Measurements from ENCODE around the gene TSPOAP1.

- TF ChIP-seq TCF7 (IDR thresholded peaks at IDR 0.05; ENCODE audit: borderline replicate concordance) (no peak), POLR2A (IDR thresholded peaks at IDR 0.05; ENCODE audit: low read depth, low read length) (no peak), USF2 (IDR thresholded peaks at IDR 0.05; ENCODE audit: borderline replicate concordance, low read depth, low read length) (no peak), BHLHE40 (IDR thresholded peaks at IDR 0.05; ENCODE audit: borderline replicate concordance in 1 of 2, low read depth in 2 of 2, low read length in 1 of 2) (no peak), CTCF (IDR thresholded peaks at IDR 0.05 in 2 of 3, conservative IDR thresholded peaks at IDR 0.05 in 1 of 3; ENCODE audit: control insufficient read depth in 2 of 3, extremely low read depth in 1 of 3, insufficient read depth in 1 of 3, low read depth in 3 of 3, low read length in 3 of 3) (no peak), CREB1 (IDR thresholded peaks at IDR 0.05; ENCODE audit: low read depth) (no peak), SKIL (IDR thresholded peaks at IDR 0.05; ENCODE audit: low read depth, poor library complexity, severe bottlenecking) (no peak), YY1 (IDR thresholded peaks at IDR 0.05; ENCODE audit: low read depth, low read length) (no peak), ATF2 (IDR thresholded peaks at IDR 0.05; ENCODE audit: low read length) (no peak), REST (IDR thresholded peaks at IDR 0.05; ENCODE audit: low read depth, low read length) (no peak), E2F4 (IDR thresholded peaks at IDR 0.05; ENCODE audit: low read depth, low read length) (no peak), POLR2AphosphoS5 (IDR thresholded peaks at IDR 0.05; ENCODE audit: low read length) (no peak)
Measured at GRCh38 chr17:58365185-58365979, 36.8 kb upstream of the TSPOAP1 start.

Data from GM12878 (cell line).